Measurements from ENCODE around the gene PTTG1. TPM values are rescaled to one million over a fixed set of nuclear protein-coding genes. Genes with fewer than 3 reads are reported as not detected.

Gene PTTG1
- total and polyA plus RNA-seq, 2 donors (not counting 1 experiment from before 2014, with no cell fraction given), result 77.5 to 108 TPM

GRCh38 chr5:160456480-160457177 lies 35.0 kb downstream of the PTTG1 start:
- no peaks in the 10 kb centered on the region for H3K4me1 ChIP-seq (ENCODE audit: control insufficient read depth, extremely low read depth, insufficient read depth, low read length)
- no peaks in the 10 kb centered on the region for H3K9me3 ChIP-seq (ENCODE audit: control insufficient read depth, insufficient read depth, low read depth, low read length)
- H3K27ac ChIP-seq (ENCODE audit: insufficient read depth, low read length), result no peak overlapping the region
- no peak overlapping the region for H3K4me2 ChIP-seq (ENCODE audit: extremely low read depth, insufficient read depth, low read length)
- H3K27me3 ChIP-seq (ENCODE audit: control insufficient read depth, insufficient read depth, low read length), result peaks cover 2% of the 10 kb centered on the region
- H3K9ac ChIP-seq (ENCODE audit: insufficient read depth, low read length), result no peak overlapping the region
- no peak overlapping the region for H3K4me3 ChIP-seq (replicated peaks in 1 of 4; ENCODE audit: control extremely low read depth in 1 of 4, insufficient read depth in 1 of 4, low read depth in 3 of 4, low read length in 4 of 4)
- H4K20me1 ChIP-seq (ENCODE audit: control insufficient read depth, extremely low read depth, insufficient read depth, low read length), result no peaks in the 10 kb centered on the region
- DNase-seq (ENCODE audit: low read depth in 2 of 2), result no peak
- no peaks in the 10 kb centered on the region for H3K36me3 ChIP-seq (ENCODE audit: control insufficient read depth, insufficient read depth, low read length)
- H3K79me2 ChIP-seq (ENCODE audit: control insufficient read depth, insufficient read depth, low read length), result no peaks in the 10 kb centered on the region
- no peak for TF ChIP-seq CTCF (conservative IDR thresholded peaks at IDR 0.05 in 1 of 2, IDR thresholded peaks at IDR 0.05 in 1 of 2; ENCODE audit: low read depth in 1 of 2, low read length in 2 of 2)
- no peak for TF ChIP-seq EZH2 (IDR thresholded peaks at IDR 0.05; ENCODE audit: low read length, missing control alignments)
- no peak overlapping the region for H2AFZ ChIP-seq (ENCODE audit: low read length)

- TF ChIP-seq EZH2 (IDR thresholded peaks at IDR 0.05; ENCODE audit: low read length, missing control alignments) (no peak), CTCF (conservative IDR thresholded peaks at IDR 0.05 in 1 of 2, IDR thresholded peaks at IDR 0.05 in 1 of 2; ENCODE audit: low read depth in 1 of 2, low read length in 2 of 2) (no peak)
- no peaks in the 10 kb centered on the region for H3K79me2 ChIP-seq (ENCODE audit: control insufficient read depth, insufficient read depth, low read length)
Observed at GRCh38 chr5:160457252-160457651, 35.6 kb downstream of the PTTG1 start.

GRCh38 chr5:160458806-160459800 lies 37.4 kb downstream of the PTTG1 start:
- Histone ChIP-seq H3K9me3 (ENCODE audit: control insufficient read depth, insufficient read depth, low read depth, low read length) (no peaks in the 10 kb centered on the region), H4K20me1 (ENCODE audit: control insufficient read depth, extremely low read depth, insufficient read depth, low read length) (no peaks in the 10 kb centered on the region), H2AFZ (ENCODE audit: low read length) (no peak overlapping the region), H3K4me2 (ENCODE audit: extremely low read depth, insufficient read depth, low read length) (no peak overlapping the region), H3K4me3 (replicated peaks in 1 of 4; ENCODE audit: control extremely low read depth in 1 of 4, insufficient read depth in 1 of 4, low read depth in 3 of 4, low read length in 4 of 4) (no peak overlapping the region), H3K4me1 (ENCODE audit: control insufficient read depth, extremely low read depth, insufficient read depth, low read length) (no peaks in the 10 kb centered on the region), H3K9ac (ENCODE audit: insufficient read depth, low read length) (no peak overlapping the region), H3K79me2 (ENCODE audit: control insufficient read depth, insufficient read depth, low read length) (no peaks in the 10 kb centered on the region), H3K36me3 (ENCODE audit: control insufficient read depth, insufficient read depth, low read length) (no peaks in the 10 kb centered on the region), H3K27ac (ENCODE audit: insufficient read depth, low read length) (no peak overlapping the region), H3K27me3 (ENCODE audit: control insufficient read depth, insufficient read depth, low read length) (no peaks in the 10 kb centered on the region)
- DNase-seq (ENCODE audit: low read depth in 2 of 2), result peak in 1 of 2 donors; percentile 42
- TF ChIP-seq EZH2 (IDR thresholded peaks at IDR 0.05; ENCODE audit: low read length, missing control alignments) (no peak), CTCF (conservative IDR thresholded peaks at IDR 0.05 in 1 of 2, IDR thresholded peaks at IDR 0.05 in 1 of 2; ENCODE audit: low read depth in 1 of 2, low read length in 2 of 2) (no peak)

More at GRCh38 chr5:160457252-160457651, 35.6 kb downstream of the PTTG1 start:
- H2AFZ ChIP-seq (ENCODE audit: low read length), result no peak overlapping the region
- H3K36me3 ChIP-seq (ENCODE audit: control insufficient read depth, insufficient read depth, low read length), result no peaks in the 10 kb centered on the region
- H3K9ac ChIP-seq (ENCODE audit: insufficient read depth, low read length), result no peak overlapping the region
- H3K9me3 ChIP-seq (ENCODE audit: control insufficient read depth, insufficient read depth, low read depth, low read length), result no peaks in the 10 kb centered on the region
- no peak overlapping the region for H3K4me2 ChIP-seq (ENCODE audit: extremely low read depth, insufficient read depth, low read length)
- no peak overlapping the region for H3K27ac ChIP-seq (ENCODE audit: insufficient read depth, low read length)
- H3K4me3 ChIP-seq (replicated peaks in 1 of 4; ENCODE audit: control extremely low read depth in 1 of 4, insufficient read depth in 1 of 4, low read depth in 3 of 4, low read length in 4 of 4), result no peak overlapping the region
- H3K27me3 ChIP-seq (ENCODE audit: control insufficient read depth, insufficient read depth, low read length), result peaks cover 2% of the 10 kb centered on the region
- H3K4me1 ChIP-seq (ENCODE audit: control insufficient read depth, extremely low read depth, insufficient read depth, low read length), result no peaks in the 10 kb centered on the region
- no peaks in the 10 kb centered on the region for H4K20me1 ChIP-seq (ENCODE audit: control insufficient read depth, extremely low read depth, insufficient read depth, low read length)
- DNase-seq (ENCODE audit: low read depth in 2 of 2), result no peak

Measured in fibroblast of lung (primary cell).